Astrocyte (in vitro differentiated cells and primary cell): ENCODE data around the gene CPNE4. TPM values are rescaled to one million over a fixed set of nuclear protein-coding genes. Genes with fewer than 3 reads are reported as not detected.

Experiments
- DNase-seq: peaks from one replicate; pipeline ENCODE4 v3.0.0-alpha.2; 2010; ENCODE audit warnings: low read depth
- FAIRE-seq: peaks from 2 replicates; lab custom pipeline; 2011; peaks lifted over from hg19 to GRCh38; lab: Jason Lieb, UNC
- H2AFZ ChIP-seq: 2 replicates; pipeline ENCODE4 v1.6.0; 2012; ENCODE audit warnings: low read depth, low read length, inconsistent platforms
- H3K27ac ChIP-seq: 2 replicates; pipeline ENCODE4 v1.5.1; 2011; ENCODE audit warnings: low read depth, low read length, inconsistent platforms
- H3K27me3 ChIP-seq: 2 replicates; pipeline ENCODE4 v1.6.0; 2011; ENCODE audit warnings: low read length, inconsistent platforms; ENCODE audit not compliant: insufficient read depth
- H3K36me3 ChIP-seq: 2 replicates; pipeline ENCODE4 v1.5.1; 2011; ENCODE audit warnings: low read length, inconsistent platforms; ENCODE audit not compliant: insufficient read depth
- H3K4me1 ChIP-seq: 2 replicates; pipeline ENCODE4 v1.5.1; 2011; ENCODE audit warnings: low read length, inconsistent platforms; ENCODE audit not compliant: insufficient read depth
- H3K4me2 ChIP-seq: 2 replicates; pipeline ENCODE4 v1.6.0; 2012; ENCODE audit warnings: low read length, inconsistent platforms
- H3K4me3 ChIP-seq: 2 replicates; pipeline ENCODE4 v1.5.1; 2011; ENCODE audit warnings: low read depth, mild to moderate bottlenecking, low read length, inconsistent platforms; ENCODE audit not compliant: insufficient read depth
- H3K79me2 ChIP-seq: 2 replicates; pipeline ENCODE4 v1.6.0; 2012; ENCODE audit warnings: mild to moderate bottlenecking, low read length, inconsistent platforms; ENCODE audit not compliant: insufficient read depth
- H3K9ac ChIP-seq: 2 replicates; pipeline ENCODE4 v1.6.0; 2012; ENCODE audit warnings: mild to moderate bottlenecking, low read length, inconsistent platforms
- H3K9me3 ChIP-seq: 2 replicates; pipeline ENCODE4 v1.5.1; 2012; ENCODE audit warnings: low read depth, mild to moderate bottlenecking, low read length, inconsistent platforms; ENCODE audit not compliant: insufficient read depth
- H4K20me1 ChIP-seq: 2 replicates; pipeline ENCODE4 v1.6.0; 2012; ENCODE audit warnings: low read length, inconsistent platforms; ENCODE audit not compliant: insufficient read depth
- H3K27ac Mint-ChIP-seq: one replicate; pipeline ENCODE4 v1.8.0; 2021; ENCODE audit warnings: mild to moderate bottlenecking, mixed read lengths; ENCODE audit not compliant: unreplicated experiment
- H3K27me3 Mint-ChIP-seq: one replicate; pipeline ENCODE4 v1.8.0; 2021; ENCODE audit warnings: low read depth, mixed read lengths; ENCODE audit not compliant: unreplicated experiment
- H3K36me3 Mint-ChIP-seq: one replicate; pipeline ENCODE4 v1.8.0; 2021; ENCODE audit warnings: low read depth, mixed read lengths; ENCODE audit not compliant: unreplicated experiment
- H3K4me1 Mint-ChIP-seq: one replicate; pipeline ENCODE4 v1.8.0; 2021; ENCODE audit warnings: low read depth, mixed read lengths; ENCODE audit not compliant: unreplicated experiment
- H3K4me3 Mint-ChIP-seq: one replicate; pipeline ENCODE4 v1.8.0; 2021; ENCODE audit warnings: mild to moderate bottlenecking, moderate library complexity, mixed read lengths; ENCODE audit not compliant: unreplicated experiment
- H3K9me3 Mint-ChIP-seq: one replicate; pipeline ENCODE4 v1.8.0; 2021; ENCODE audit warnings: mild to moderate bottlenecking, mixed read lengths; ENCODE audit not compliant: unreplicated experiment
- CTCF ChIP-seq: IDR thresholded peaks from 2 replicates; pipeline ENCODE4 v1.5.1; 2011; ENCODE audit warnings: low read depth, mild to moderate bottlenecking, inconsistent platforms, low read length, moderate library complexity; ENCODE audit not compliant: insufficient read depth
- EZH2 ChIP-seq: IDR thresholded peaks from 2 replicates; pipeline ENCODE4 v1.6.1; 2012; ENCODE audit warnings: mild to moderate bottlenecking, low read length, inconsistent platforms; ENCODE audit not compliant: insufficient read depth
- total RNA-seq: library from RNA; stranded (reverse); gene quantifications from 2 replicates; pipeline ENCODE4 v1.2.1, GENCODE V29; 2021

The CPNE4 gene
- total RNA-seq, 1 donor from 2014 or later, result 0.68 TPM

- Histone ChIP-seq H4K20me1 (no peaks in the 10 kb centered on the region), H3K4me2 (no peak overlapping the region), H3K27me3 (no peaks in the 10 kb centered on the region), H3K4me1 (no peaks in the 10 kb centered on the region), H3K9ac (no peak overlapping the region), H3K27ac (no peak overlapping the region), H3K9me3 (no peaks in the 10 kb centered on the region), H3K36me3 (no peaks in the 10 kb centered on the region), H3K79me2 (no peaks in the 10 kb centered on the region), H2AFZ (no peak overlapping the region), H3K4me3 (no peak overlapping the region)
- no peak overlapping the region for H3K4me3 Mint-ChIP-seq
- no peak for DNase-seq
- H3K27me3 Mint-ChIP-seq, result no peaks in the 10 kb centered on the region
- no peaks in the 10 kb centered on the region for H3K9me3 Mint-ChIP-seq
- FAIRE-seq, result no peak
- H3K36me3 Mint-ChIP-seq, result no peaks in the 10 kb centered on the region
- TF ChIP-seq EZH2 (no peak), CTCF (no peak)
- no peak overlapping the region for H3K27ac Mint-ChIP-seq
- peaks cover 5% of the 10 kb centered on the region for H3K4me1 Mint-ChIP-seq
Observed at GRCh38 chr3:131912255-131912654, 122.6 kb downstream of the CPNE4 start.

GRCh38 chr3:131907796-131908195 is 127.0 kb downstream of the CPNE4 start:
- no peak overlapping the region for H3K4me3 Mint-ChIP-seq

More at GRCh38 chr3:131907796-131908195, 127.0 kb downstream of the CPNE4 start:
- TF ChIP-seq EZH2, result no peak
- TF ChIP-seq CTCF, result no peak
- H3K36me3 Mint-ChIP-seq, result no peaks in the 10 kb centered on the region
- H3K27ac ChIP-seq, result no peak overlapping the region
- H3K9me3 ChIP-seq, result no peaks in the 10 kb centered on the region
- peaks cover 21% of the 10 kb centered on the region for H3K4me1 Mint-ChIP-seq
- no peaks in the 10 kb centered on the region for H3K79me2 ChIP-seq
- H3K9me3 Mint-ChIP-seq, result no peaks in the 10 kb centered on the region
- H4K20me1 ChIP-seq, result no peaks in the 10 kb centered on the region
- H3K36me3 ChIP-seq, result no peaks in the 10 kb centered on the region
- H3K9ac ChIP-seq, result no peak overlapping the region
- no peak overlapping the region for H3K4me3 ChIP-seq
- H3K4me2 ChIP-seq, result no peak overlapping the region
- no peak overlapping the region for H2AFZ ChIP-seq
- DNase-seq, result no peak
- no peak overlapping the region for H3K27ac Mint-ChIP-seq
- no peaks in the 10 kb centered on the region for H3K27me3 ChIP-seq
- FAIRE-seq, result no peak
- no peaks in the 10 kb centered on the region for H3K27me3 Mint-ChIP-seq
- peaks cover 12% of the 10 kb centered on the region for H3K4me1 ChIP-seq
